Muscle layer of colon (tissue), 2 donors: Measurements from ENCODE around the gene GLB1L3.
"Not testable (repeated sequence)": the region's sequence is repeated elsewhere in the genome, so short reads cannot be mapped to it uniquely, and the experiment has no call there.

Source experiments
- H3K27ac ChIP-seq: one replicate; pipeline ENCODE4 v1.7.0; 2013; ENCODE audit warnings: low read depth, mild to moderate bottlenecking, low read length, moderate library complexity
- H3K27me3 ChIP-seq, 2 donors: one replicate each; pipeline ENCODE4 v1.7.0; 2013; ENCODE audit warnings: low read length in 2 of 2, mild to moderate bottlenecking in 2 of 2; ENCODE audit not compliant: insufficient read depth in 2 of 2, control insufficient read depth in 1 of 2
- H3K36me3 ChIP-seq: one replicate; pipeline ENCODE4 v1.7.0; 2013; ENCODE audit warnings: mild to moderate bottlenecking, low read length; ENCODE audit not compliant: insufficient read depth
- H3K4me1 ChIP-seq: one replicate; pipeline ENCODE4 v1.7.0; 2013; ENCODE audit warnings: mild to moderate bottlenecking, low read length; ENCODE audit not compliant: insufficient read depth
- H3K4me3 ChIP-seq, 2 donors: one replicate each; pipeline ENCODE4 v1.7.0; 2013; ENCODE audit warnings: low read length in 2 of 2, low read depth in 1 of 2, mild to moderate bottlenecking in 1 of 2, moderate library complexity in 1 of 2
- H3K9ac ChIP-seq: one replicate; pipeline ENCODE4 v1.7.0; 2013; ENCODE audit warnings: low read length
- H3K9me3 ChIP-seq: one replicate; pipeline ENCODE4 v1.7.0; 2013; ENCODE audit warnings: mild to moderate bottlenecking, low read length
- donor health status: abdominal sarcoma.
- donor health status: Adenocarcinoma of cecum.

Gene GLB1L3

DNA sequence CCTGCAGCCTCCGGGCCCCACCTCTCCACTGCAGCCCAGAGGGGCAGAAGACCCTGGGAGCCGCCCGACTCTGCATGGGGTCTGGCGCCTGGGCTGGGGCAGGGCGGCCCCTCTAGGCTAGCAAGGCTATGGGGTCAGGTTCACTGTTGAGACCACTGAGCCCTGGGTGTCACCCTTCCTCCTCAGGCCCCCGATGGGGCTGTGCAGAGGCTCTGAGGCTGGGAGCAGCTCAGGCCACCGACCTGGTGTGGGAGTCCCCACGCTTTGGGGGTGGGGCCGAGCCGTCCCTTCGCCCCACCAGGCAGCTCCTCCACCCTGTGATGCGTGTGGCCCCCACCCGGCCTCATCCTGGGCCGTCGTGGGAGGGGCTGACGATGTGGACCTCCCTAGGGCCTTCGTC lies 5.5 kb downstream of the GLB1L3 start:
- peaks cover 16 to 20% of the 10 kb centered on the region in 2 donors for H3K27me3 ChIP-seq
- not testable (repeated sequence) for H3K4me3 ChIP-seq, H3K27ac ChIP-seq, H3K36me3 ChIP-seq, H3K9me3 ChIP-seq, H3K9ac ChIP-seq, H3K4me1 ChIP-seq

DNA sequence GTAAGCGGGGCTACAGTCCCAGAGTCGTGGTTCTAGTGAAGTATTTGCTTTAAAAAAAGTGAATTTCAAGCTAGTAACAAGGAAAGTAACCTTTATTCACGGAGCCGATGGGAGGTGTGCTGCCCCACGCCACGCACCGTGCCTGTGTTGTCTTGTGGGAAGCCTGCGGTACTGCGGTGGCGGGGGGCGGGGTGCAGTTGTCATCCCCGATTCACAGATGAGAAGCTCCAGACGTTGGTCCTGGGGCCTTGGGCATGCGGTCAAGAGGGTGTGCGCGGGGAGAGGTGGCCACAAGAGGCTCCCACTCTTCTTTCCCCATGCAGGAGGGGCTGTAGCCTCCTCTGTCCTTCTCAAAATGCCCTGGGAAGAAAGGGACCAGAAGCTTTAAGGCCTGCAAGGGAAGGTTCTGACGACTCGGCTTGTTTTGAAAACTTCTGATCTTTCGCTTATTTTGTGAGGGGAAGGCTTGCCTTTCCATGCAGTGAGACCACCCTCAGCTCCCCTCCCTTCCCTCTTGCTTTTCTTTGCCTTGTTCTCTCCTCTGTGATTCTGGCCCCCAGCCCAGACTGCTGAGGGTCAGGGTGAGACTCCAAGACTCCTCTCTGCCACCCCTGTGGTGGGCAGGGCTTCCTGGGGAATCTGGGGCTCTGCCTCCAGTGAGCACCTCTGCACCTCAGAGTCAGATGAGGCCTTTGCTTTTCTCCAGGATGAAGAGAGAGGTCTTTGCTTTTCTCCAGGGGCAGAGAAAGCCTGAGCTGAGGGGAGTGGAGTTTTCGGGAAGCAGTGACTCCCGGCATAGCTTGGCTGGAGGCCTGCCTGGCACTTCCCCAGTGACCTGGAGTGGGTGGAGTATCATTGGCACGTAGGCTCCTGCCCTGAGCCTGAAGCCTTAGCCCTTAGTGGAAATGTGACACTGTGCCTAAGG lies 6.2 kb downstream of the GLB1L3 start:
- Histone ChIP-seq H3K9ac (no peak overlapping the region), H3K27ac (no peak overlapping the region), H3K36me3 (no peaks in the 10 kb centered on the region), H3K9me3 (peaks cover 4% of the 10 kb centered on the region), H3K27me3 (peaks cover 12 to 13% of the 10 kb centered on the region in 2 donors), H3K4me3 (no peak overlapping the region), H3K4me1 (no peaks in the 10 kb centered on the region)

DNA sequence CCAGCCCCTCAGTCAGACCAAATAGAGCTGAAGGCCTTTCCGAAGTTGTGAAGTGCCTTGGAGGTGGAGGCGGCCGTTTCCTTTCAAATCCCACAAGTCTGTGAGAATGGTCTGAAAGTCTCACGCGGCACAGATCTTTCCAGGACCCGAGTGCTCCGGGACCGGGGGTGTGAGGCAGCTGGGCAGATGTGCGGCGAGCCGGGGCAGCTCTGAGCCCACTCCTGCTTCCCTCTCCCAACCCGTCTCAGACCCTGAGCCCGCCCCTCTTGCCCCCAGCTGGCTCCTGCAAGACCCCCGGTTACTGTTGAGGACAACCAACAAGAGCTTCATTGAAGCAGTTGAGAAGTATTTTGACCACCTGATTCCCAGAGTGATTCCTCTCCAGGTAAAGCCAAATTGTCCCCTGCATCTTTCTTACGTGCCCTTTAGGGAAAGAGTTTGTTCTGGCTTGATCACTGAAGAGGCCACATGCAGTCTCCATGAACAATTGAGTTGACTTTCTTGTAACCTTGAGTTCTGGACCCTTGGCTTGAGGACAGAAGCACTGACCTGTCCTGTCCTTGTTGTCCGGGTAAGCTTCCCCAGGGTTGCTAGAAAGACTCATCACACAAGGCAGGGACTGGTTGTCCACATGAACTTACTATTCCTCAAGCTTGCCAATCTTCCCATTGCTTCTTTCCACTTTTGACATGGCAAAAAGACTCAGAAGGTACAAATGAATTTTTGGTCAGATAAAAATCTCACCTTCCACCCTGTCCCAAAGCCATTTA lies 7.5 kb downstream of the GLB1L3 start:
- Histone ChIP-seq H3K36me3 (no peaks in the 10 kb centered on the region), H3K9ac (no peak overlapping the region), H3K4me3 (no peak overlapping the region), H3K27me3 (peaks cover 0 to under 1% of the 10 kb centered on the region in 2 donors), H3K9me3 (peaks cover under 1% of the 10 kb centered on the region), H3K27ac (no peak overlapping the region), H3K4me1 (no peaks in the 10 kb centered on the region)

DNA sequence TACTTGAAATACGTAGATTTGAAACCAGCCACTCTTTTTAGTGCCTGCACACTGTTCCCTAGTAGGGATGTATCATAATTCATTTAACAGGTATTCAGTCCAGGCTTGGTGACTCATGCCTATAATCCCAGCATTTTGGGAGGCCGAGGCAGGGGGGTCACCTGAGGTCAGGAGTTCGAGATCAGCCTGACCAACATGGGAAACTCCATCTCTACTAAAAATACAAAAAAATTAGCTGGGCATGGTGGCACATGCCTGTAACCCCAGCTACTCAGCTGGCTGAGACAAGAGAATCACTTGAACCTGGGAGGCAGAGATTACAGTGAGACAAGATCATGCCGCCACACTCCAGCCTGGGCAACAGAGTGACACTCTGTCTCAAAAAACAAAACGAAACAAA lies 8.2 kb downstream of the GLB1L3 start:
- H3K4me1 ChIP-seq, H3K27me3 ChIP-seq, H3K9ac ChIP-seq, H3K27ac ChIP-seq, H3K4me3 ChIP-seq, H3K9me3 ChIP-seq, H3K36me3 ChIP-seq: not testable (repeated sequence)

DNA sequence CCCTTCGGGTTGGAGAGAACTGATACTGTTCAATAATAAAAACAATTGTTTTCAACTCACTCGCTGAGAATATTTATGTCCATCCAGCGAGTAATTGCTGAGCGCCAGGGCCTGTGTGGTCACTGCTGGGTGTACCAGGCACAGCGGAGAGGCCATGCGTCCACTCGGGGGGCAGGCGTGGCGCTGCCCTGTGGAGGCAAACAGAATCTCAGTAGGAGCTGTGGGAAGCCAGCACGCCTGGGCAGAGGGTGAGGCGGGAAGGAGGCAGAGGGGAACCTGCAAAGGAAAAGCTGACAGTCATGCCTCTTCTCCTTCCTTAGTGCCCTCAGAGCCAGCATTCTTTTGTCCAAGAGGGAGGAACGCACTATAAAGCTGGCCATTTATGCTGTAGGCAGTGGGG lies 11.4 kb downstream of the GLB1L3 start:
- H3K9me3 ChIP-seq = no peaks in the 10 kb centered on the region
- no peaks in the 10 kb centered on the region for H3K27me3 ChIP-seq
- no peak overlapping the region for H3K9ac ChIP-seq
- no peak overlapping the region for H3K27ac ChIP-seq
- no peaks in the 10 kb centered on the region for H3K4me1 ChIP-seq
- H3K36me3 ChIP-seq = no peaks in the 10 kb centered on the region
- no peak overlapping the region for H3K4me3 ChIP-seq

DNA sequence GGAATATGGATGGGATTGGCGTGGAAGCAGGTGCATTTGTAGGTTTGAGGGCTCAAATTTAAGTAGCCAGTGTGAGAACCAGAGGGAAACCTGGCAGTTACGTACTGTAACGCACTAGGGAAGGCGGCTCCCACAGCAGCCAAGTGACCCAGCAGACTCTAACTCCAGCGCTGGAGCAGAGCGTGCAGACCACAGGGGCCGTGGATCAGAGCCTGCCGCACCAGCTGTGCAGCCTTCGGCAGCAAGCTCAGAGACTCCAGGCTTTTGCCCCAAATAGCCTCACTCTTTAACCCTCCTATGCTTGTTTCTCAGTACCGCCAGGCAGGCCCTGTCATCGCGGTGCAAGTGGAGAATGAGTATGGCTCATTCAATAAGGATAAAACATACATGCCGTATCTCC lies 12.3 kb downstream of the GLB1L3 start:
- no peaks in the 10 kb centered on the region for H3K36me3 ChIP-seq
- no peaks in the 10 kb centered on the region for H3K9me3 ChIP-seq
- no peak overlapping the region for H3K9ac ChIP-seq
- H3K27ac ChIP-seq = no peak overlapping the region
- no peak overlapping the region for H3K4me3 ChIP-seq
- no peaks in the 10 kb centered on the region for H3K4me1 ChIP-seq
- no peaks in the 10 kb centered on the region for H3K27me3 ChIP-seq

DNA sequence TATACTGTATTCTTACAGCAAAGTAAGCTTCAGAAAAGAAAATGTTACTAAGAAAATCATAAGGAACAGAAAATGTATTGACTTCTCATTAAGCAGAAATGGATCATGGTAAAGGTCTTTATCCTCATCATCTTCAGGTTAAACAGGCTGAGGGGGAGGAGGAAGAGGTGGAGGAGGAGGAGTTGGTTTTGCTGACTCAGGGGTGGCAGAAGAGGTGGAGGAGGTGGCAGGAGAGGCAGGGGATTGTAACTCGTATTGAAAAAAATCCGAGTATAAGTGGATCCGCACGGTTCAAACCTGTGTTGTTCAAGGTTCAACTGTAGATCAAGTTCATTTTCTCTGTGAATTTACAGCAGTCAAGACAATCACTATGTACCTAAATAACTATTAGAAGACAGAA lies 13.0 kb downstream of the GLB1L3 start:
- no peaks in the 10 kb centered on the region for H3K4me1 ChIP-seq
- H3K9ac ChIP-seq = no peak overlapping the region
- no peaks in the 10 kb centered on the region for H3K9me3 ChIP-seq
- no peaks in the 10 kb centered on the region for H3K36me3 ChIP-seq
- H3K27ac ChIP-seq = no peak overlapping the region
- no peak overlapping the region for H3K4me3 ChIP-seq
- no peaks in the 10 kb centered on the region for H3K27me3 ChIP-seq

DNA sequence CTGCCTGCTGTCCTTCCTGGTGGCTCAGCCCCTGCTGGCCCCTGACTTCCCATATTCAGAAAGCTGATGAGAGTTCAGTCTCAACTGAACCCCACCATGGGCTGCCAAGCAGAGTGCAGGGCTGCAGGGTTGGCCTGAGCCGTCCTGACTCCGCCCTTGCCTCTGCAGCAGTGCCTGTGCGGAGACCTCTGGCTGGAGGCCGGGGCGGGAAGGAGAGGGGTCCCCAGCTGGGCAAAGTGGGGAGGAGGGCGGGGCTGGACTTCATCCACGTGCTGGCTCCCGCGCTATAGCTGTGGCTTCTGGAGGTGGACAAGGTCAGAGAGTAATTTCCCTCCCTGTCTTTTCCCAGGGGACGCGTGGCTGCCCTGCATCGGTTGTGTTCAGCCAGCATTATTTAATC lies 13.6 kb downstream of the GLB1L3 start:
- no peaks in the 10 kb centered on the region for H3K27me3 ChIP-seq
- H3K4me1 ChIP-seq = no peaks in the 10 kb centered on the region
- no peak overlapping the region for H3K4me3 ChIP-seq
- H3K9me3 ChIP-seq = no peaks in the 10 kb centered on the region
- no peak overlapping the region for H3K9ac ChIP-seq
- H3K27ac ChIP-seq = no peak overlapping the region
- no peaks in the 10 kb centered on the region for H3K36me3 ChIP-seq

DNA sequence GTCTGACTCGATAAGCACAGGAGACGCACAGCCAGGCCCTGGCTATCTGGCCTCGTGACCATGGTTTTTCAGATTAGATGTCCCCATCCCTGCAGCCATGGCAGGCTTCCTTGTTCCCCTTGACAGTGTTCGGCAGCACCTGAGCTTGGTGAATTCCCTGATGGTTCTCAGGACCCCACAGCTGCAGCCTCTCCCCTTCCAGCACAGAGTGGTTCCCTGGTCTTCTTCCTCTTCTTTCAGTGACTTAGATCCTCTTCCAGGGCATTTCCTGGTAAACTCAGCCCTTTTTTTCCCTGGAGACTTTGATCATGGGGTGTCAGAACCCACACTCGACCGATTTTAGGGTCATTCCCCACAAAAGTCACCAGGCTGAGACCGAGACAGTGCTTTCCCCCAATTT lies 14.5 kb downstream of the GLB1L3 start:
- H3K36me3 ChIP-seq = no peaks in the 10 kb centered on the region
- no peak overlapping the region for H3K27ac ChIP-seq
- no peak overlapping the region for H3K4me3 ChIP-seq
- no peaks in the 10 kb centered on the region for H3K4me1 ChIP-seq
- no peaks in the 10 kb centered on the region for H3K9me3 ChIP-seq
- H3K9ac ChIP-seq = no peak overlapping the region
- no peaks in the 10 kb centered on the region for H3K27me3 ChIP-seq

DNA sequence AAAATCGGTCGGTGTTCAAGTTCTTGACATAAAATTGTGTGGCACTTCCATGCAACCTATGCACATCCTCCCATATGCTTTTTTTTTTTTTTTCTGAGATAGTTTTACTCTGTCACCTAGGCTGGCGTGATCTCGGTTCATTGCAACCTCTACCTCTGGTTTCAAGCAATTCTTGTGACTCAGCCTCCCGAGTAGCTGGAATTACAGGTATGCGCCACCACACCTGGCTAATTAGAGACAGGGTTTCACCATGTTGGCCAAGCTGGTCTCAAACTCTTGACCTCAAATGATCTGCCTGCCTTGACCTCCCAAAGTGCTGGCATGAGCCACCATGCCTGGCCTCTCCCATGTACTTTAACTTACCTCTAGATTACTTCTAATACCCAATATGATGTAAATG lies 15.0 kb downstream of the GLB1L3 start:
- H3K27ac ChIP-seq = no peak overlapping the region
- no peaks in the 10 kb centered on the region for H3K36me3 ChIP-seq
- no peaks in the 10 kb centered on the region for H3K27me3 ChIP-seq
- H3K4me3 ChIP-seq = no peak overlapping the region
- H3K9ac ChIP-seq = no peak overlapping the region
- no peaks in the 10 kb centered on the region for H3K4me1 ChIP-seq
- no peaks in the 10 kb centered on the region for H3K9me3 ChIP-seq

DNA sequence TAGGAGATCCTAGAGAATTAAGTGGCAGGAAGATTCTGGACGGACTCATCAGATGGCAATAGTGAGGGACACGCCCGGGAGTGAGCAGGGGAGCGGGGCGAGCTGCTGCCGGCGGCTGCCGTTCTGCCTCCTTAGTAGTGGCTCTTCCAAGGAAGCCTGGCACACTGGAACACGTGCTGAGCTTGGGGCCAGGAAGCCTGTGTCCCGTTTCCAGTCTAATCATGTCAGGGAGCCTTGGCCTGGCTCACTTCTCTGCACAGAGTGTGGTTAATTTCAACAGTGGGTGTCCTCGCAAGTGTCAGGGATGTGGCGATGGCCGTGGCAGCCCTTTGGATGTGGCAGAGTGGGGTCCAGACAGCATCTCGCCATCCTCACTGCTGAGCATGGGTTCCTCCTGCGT lies 16.5 kb downstream of the GLB1L3 start:
- no peaks in the 10 kb centered on the region for H3K36me3 ChIP-seq
- H3K27ac ChIP-seq = no peak overlapping the region
- H3K9ac ChIP-seq = no peak overlapping the region
- no peaks in the 10 kb centered on the region for H3K9me3 ChIP-seq
- no peaks in the 10 kb centered on the region for H3K4me1 ChIP-seq
- no peaks in the 10 kb centered on the region for H3K27me3 ChIP-seq
- no peak overlapping the region for H3K4me3 ChIP-seq
